ENCODE results near the gene TYMP.

The TYMP gene

DNA sequence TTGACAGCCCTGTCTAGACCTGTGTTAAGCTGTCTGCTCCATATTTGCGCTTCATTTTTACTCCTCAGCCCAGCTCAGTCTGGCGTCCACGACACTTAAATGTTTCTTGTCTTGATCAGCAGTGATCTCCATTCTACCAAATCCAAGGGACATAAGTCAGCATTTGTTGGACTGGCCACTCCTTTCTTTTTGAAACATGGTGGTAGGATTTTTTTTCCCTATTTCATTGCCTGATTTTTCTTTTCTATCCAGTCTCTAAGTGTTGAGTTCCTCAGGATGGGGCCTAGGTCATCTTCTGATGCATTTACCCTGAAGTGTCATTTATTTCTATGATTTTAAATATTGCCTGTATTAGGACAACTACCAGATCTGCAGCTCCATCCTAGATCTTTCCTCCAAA, 20.9 kb downstream of the TYMP start:
- DNase-seq (ENCODE audit: low spot score) = no peak
- TF ChIP-seq, protein P1, sequence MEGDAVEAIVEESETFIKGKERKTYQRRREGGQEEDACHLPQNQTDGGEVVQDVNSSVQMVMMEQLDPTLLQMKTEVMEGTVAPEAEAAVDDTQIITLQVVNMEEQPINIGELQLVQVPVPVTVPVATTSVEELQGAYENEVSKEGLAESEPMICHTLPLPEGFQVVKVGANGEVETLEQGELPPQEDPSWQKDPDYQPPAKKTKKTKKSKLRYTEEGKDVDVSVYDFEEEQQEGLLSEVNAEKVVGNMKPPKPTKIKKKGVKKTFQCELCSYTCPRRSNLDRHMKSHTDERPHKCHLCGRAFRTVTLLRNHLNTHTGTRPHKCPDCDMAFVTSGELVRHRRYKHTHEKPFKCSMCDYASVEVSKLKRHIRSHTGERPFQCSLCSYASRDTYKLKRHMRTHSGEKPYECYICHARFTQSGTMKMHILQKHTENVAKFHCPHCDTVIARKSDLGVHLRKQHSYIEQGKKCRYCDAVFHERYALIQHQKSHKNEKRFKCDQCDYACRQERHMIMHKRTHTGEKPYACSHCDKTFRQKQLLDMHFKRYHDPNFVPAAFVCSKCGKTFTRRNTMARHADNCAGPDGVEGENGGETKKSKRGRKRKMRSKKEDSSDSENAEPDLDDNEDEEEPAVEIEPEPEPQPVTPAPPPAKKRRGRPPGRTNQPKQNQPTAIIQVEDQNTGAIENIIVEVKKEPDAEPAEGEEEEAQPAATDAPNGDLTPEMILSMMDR (IDR thresholded peaks at IDR 0.05; ENCODE audit: extremely low read depth, missing control alignments) = no peak

DNA sequence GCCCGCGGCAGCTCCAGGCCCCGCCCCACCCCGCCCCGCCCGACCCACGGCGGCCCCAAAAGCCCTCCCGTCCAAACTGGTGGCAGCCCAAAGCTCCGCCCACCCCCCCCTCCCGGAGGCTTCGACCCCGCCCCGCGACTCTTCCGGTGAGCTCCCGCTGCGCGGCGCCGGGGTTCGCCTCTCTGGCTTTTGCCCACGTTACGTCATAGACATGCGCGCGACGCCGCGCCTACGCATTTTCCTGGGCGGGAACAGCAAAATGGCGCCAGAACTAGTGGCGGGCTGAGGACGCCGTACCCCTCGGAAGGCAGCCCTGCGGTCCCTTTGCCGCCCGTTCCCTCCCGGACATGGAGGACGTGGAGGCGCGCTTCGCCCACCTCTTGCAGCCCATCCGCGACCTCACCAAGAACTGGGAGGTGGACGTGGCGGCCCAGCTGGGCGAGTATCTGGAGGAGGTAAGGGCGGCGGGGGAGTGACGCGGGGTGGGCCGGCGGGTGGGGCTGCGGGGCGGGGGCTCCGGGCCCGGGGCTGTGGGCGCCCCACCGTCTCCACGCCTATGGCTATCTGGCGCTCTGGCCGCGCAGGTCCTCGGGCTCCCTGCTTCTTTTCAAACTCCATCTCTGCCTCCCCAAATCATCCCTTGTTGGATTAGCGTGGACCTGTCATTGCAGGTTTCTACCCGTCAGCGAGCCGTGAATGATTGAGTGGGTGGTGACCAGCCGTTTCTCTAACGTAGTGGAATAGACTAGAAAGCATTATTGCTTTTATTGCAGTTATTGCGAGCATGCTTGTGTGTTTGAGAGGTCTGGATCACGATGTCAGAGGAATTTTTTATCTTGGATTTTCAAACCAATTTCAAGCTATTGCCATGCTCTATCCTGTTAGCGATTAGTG, 21.6 kb downstream of the TYMP start, which contains the start of gene NCAPH2:
Gene NCAPH2 (plus strand): TSS at position 234 of the 894 bp plus-strand sequence. CDS start 114 bp downstream, at position 348.
- DNase-seq (ENCODE audit: low spot score) = peak; percentile 100
- TF ChIP-seq, protein P1 (IDR thresholded peaks at IDR 0.05; ENCODE audit: extremely low read depth, missing control alignments) = no peak

DNA sequence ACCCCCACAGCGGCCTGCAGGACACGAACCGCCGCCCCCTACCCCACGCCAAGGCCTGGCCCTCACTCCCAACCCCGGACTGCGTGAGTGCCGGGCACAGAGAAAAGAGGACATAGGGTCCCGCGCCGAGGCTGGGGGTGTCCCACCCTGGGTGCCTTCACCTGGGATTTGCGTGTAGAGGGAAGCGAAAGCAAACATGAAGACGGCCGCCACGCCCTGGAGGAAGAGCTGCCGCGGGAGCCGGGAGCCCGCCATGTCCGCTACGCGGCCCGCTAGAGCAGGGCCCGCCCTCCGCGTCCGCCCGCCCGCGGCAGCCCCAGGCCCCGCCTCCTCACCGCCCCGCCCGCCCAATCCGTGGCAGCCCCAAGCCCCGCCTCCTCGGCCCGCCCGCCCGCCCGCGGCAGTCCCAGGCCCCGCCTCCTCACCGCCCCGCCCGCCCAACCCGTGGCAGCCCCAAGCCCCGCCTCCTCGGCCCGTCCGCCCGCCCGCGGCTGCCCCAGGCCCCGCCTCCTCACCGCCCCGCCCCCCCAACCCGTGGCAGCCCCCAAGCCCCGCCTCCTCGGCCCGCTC, 22.3 kb downstream of the TYMP start, which contains the start of gene LMF2:
Gene LMF2 (minus strand): TSS at position 282 of the 570 bp plus-strand sequence. CDS start 27 bp downstream, at position 255.
- TF ChIP-seq, protein P1 (IDR thresholded peaks at IDR 0.05; ENCODE audit: extremely low read depth, missing control alignments) = no peak
- peak; percentile 99 for DNase-seq (ENCODE audit: low spot score)

DNA sequence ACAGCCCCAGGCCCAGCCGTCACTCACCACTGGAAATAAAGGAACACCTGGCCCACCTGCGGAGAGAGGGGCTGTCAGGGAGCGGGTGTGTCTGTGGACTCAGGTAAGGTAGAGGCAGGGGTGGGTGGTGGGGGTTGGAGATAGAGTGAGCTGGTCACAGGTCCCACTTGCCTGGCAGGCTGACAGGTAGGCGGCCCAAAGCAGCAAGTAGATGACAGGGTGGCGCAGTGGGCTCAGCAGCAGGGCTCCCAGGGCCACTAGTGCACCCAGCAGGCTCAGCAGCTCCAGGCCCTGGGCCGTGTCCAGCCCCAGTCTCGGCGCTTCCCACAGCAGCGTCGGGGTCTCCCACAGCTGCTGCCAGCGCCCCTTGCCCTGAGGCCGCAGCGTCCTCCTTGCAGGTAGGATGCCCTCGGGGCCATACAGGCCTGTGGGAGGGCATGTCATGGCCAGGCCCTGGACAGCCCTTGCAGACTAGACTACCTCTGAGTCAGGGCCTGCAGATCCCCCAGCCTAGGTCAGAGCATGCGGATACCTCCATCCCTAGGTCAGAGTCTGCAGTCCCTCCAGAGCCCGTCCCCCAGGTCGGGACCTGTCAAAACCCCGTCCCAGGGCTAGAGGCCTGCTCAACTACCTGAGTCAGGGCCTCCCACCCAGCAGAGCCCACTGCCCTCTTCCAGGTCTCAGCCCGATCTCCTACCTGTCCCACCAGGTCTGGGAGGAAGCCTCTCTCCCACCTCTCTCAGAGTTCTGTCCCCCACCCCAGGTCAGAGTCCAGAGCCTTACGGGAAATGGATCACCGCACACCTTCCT, 23.0 kb downstream of the TYMP start:
- DNase-seq (ENCODE audit: low spot score) = no peak
- TF ChIP-seq, protein P1 (IDR thresholded peaks at IDR 0.05; ENCODE audit: extremely low read depth, missing control alignments) = no peak

DNA sequence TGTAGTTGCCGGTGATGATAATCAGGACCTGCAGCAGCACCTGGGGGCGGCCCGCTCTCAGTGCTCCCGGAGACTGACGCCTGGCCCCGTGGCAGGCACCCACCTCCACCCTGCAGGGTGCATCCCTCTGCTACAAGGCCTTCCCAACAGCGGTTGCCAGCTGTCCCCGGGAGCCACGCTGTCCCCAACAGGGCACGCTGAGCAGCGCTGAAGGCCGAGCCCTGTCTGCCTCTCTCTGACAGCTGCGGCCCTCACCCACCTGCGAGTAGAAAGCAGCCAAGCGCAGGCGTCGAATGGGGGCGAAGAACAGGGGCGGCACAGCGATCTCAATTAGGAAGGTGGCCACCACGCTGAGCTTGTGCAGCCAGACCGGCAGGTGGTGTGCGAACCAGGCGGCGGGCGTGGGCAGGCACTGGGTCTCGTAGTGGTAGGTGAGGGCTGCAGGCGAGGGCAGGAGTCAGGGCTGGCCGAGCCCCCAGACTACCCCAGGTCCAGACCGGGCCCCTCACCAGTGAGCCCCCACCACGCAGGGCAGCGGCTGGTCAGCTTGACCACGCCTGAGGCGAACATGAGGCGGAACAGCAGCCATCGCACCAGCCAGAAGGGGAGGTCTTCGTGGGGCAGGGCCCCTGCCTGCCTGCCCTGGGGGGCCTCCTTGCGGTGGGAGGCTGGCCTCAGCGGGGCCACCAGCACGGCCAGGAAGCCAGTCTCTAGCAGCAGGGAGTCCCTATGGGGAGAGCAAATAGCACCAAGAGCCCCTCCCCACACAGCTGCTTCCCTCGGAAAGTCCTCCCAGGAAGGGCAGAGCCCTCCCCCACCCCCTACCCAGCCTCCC, 23.8 kb downstream of the TYMP start:
- TF ChIP-seq, protein P1 (IDR thresholded peaks at IDR 0.05; ENCODE audit: extremely low read depth, missing control alignments) = no peak
- DNase-seq (ENCODE audit: low spot score) = no peak

DNA sequence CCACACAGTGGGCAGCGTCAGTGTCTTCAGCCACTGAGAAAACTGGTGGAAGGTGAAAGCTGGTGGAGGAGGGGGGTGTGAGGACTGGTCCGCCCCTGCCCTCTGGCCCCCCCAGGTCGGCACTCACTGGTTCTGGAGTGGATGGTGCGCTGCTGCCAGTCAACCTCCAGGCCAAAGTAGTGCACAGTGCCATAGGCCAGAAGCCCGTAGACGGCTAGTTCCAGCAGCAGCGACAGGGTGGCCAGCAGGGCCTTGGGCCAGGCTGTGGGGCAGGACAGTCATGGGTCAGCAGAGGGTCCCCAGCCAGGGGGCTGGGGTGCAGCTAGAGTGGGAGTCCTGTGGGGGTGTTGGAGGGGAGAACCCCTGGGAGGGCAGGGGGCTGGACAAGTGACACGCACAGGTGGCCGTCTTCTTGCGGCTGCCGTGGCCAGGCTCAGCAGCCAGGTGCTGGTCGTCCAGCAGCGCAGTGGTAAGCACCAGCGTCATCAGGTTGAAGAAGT, 24.5 kb downstream of the TYMP start:
- TF ChIP-seq, protein P1 (IDR thresholded peaks at IDR 0.05; ENCODE audit: extremely low read depth, missing control alignments) = no peak

More for the DNA sequence above, 24.5 kb downstream of the TYMP start:
- DNase-seq (ENCODE audit: low spot score) = no peak
